Osteoblast (primary cell): Measurements from ENCODE around the gene COPS2. TPM values are rescaled to one million over a fixed set of nuclear protein-coding genes. Genes with fewer than 3 reads are reported as not detected.
"Not testable (repeated sequence)": the region's sequence is repeated elsewhere in the genome, so short reads cannot be mapped to it uniquely, and the experiment has no call there.

Experiments
- DNase-seq: peaks from one replicate; pipeline ENCODE4 v3.0.0; 2011; ENCODE audit warnings: low spot score, mixed read lengths; ENCODE audit not compliant: insufficient read length; ENCODE audit errors: missing footprints
- H2AFZ ChIP-seq: 2 replicates; pipeline ENCODE4 v1.6.0; 2011; ENCODE audit warnings: mild to moderate bottlenecking, low read length
- H3K27ac ChIP-seq: 2 replicates; pipeline ENCODE4 v1.5.1; 2011; ENCODE audit warnings: mild to moderate bottlenecking, low read depth, low read length, moderate library complexity
- H3K27me3 ChIP-seq: 2 replicates; pipeline ENCODE4 v1.6.0; 2012; ENCODE audit warnings: mild to moderate bottlenecking, control low read depth, inconsistent platforms, low read length, moderate library complexity; ENCODE audit not compliant: insufficient read depth
- H3K36me3 ChIP-seq: 2 replicates; pipeline ENCODE4 v1.5.1; 2011; ENCODE audit warnings: mild to moderate bottlenecking, low read length, control low read depth, moderate library complexity; ENCODE audit not compliant: insufficient read depth
- H3K4me1 ChIP-seq: 2 replicates; pipeline ENCODE4 v1.5.1; 2011; ENCODE audit warnings: mild to moderate bottlenecking, low read length, control low read depth, moderate library complexity; ENCODE audit not compliant: insufficient read depth
- H3K4me2 ChIP-seq: 2 replicates; pipeline ENCODE4 v1.6.0; 2011; ENCODE audit warnings: mild to moderate bottlenecking, low read length; ENCODE audit not compliant: insufficient read depth
- H3K4me3 ChIP-seq: fragments of 200-600 bp; sonication (generic); 3 replicates; pipeline ENCODE4 v1.5.1; 2012; ENCODE audit warnings: mild to moderate bottlenecking, low read length, inconsistent platforms; ENCODE audit not compliant: insufficient read depth
- H3K79me2 ChIP-seq: 2 replicates; pipeline ENCODE4 v1.6.0; 2012; ENCODE audit warnings: mild to moderate bottlenecking, low read length, control low read depth, inconsistent platforms; ENCODE audit not compliant: insufficient read depth
- H3K9me3 ChIP-seq: 2 replicates; pipeline ENCODE4 v1.5.1; 2011; ENCODE audit warnings: low read depth, low read length, control low read depth
- H4K20me1 ChIP-seq: 2 replicates; pipeline ENCODE4 v1.6.0; 2012; ENCODE audit warnings: mild to moderate bottlenecking, low read length, control low read depth; ENCODE audit not compliant: insufficient read depth
- CTCF ChIP-seq: IDR thresholded peaks from 2 replicates; pipeline ENCODE4 v1.5.1; 2011; ENCODE audit warnings: mild to moderate bottlenecking, low read depth, low read length, moderate library complexity; ENCODE audit errors: extremely low read depth
- total RNA-seq: library from RNA; depleted of rRNA; stranded (reverse); fragments of >200 nt; gene quantifications from 2 replicates; pipeline ENCODE4 v1.2.3, GENCODE V29; 2012

The COPS2 gene
- total RNA-seq, 1 donor: 101 TPM

GRCh38 chr15:49083401-49084284, 71.8 kb downstream of the COPS2 start:
- Histone ChIP-seq H3K27me3 (no peaks in the 10 kb centered on the region), H3K79me2 (no peaks in the 10 kb centered on the region), H2AFZ (peak overlapping the region; percentile 32), H3K4me3 (no peak overlapping the region), H3K4me1 (peaks cover 12% of the 10 kb centered on the region), H3K9me3 (no peaks in the 10 kb centered on the region), H3K4me2 (no peak overlapping the region), H3K27ac (peak overlapping the region; percentile 42), H4K20me1 (no peaks in the 10 kb centered on the region), H3K36me3 (no peaks in the 10 kb centered on the region)
- TF ChIP-seq CTCF: no peak
- peak; percentile 4 for DNase-seq

GRCh38 chr15:49082960-49083359, 72.4 kb downstream of the COPS2 start:
- Histone ChIP-seq H4K20me1 (no peaks in the 10 kb centered on the region), H3K9me3 (no peaks in the 10 kb centered on the region), H2AFZ (peak overlapping the region; percentile 5), H3K36me3 (no peaks in the 10 kb centered on the region), H3K27ac (peak overlapping the region; percentile 42), H3K4me3 (no peak overlapping the region), H3K79me2 (no peaks in the 10 kb centered on the region), H3K4me2 (no peak overlapping the region), H3K27me3 (no peaks in the 10 kb centered on the region), H3K4me1 (peaks cover 12% of the 10 kb centered on the region)
- peak; percentile 66 for DNase-seq
- no peak for TF ChIP-seq CTCF

GRCh38 chr15:49079340-49080039, 75.9 kb downstream of the COPS2 start:
- TF ChIP-seq CTCF: no peak
- Histone ChIP-seq H3K27me3 (no peaks in the 10 kb centered on the region), H3K4me3 (no peak overlapping the region), H3K36me3 (no peaks in the 10 kb centered on the region), H4K20me1 (no peaks in the 10 kb centered on the region), H2AFZ (no peak overlapping the region), H3K4me1 (peaks cover 12% of the 10 kb centered on the region), H3K27ac (no peak overlapping the region), H3K9me3 (no peaks in the 10 kb centered on the region), H3K79me2 (no peaks in the 10 kb centered on the region), H3K4me2 (no peak overlapping the region)
- DNase-seq: no peak

GRCh38 chr15:49075881-49076280, 79.5 kb downstream of the COPS2 start:
- H3K4me3 ChIP-seq: no peak overlapping the region
- no peak overlapping the region for H3K27ac ChIP-seq
- no peaks in the 10 kb centered on the region for H3K27me3 ChIP-seq
- H3K9me3 ChIP-seq: no peaks in the 10 kb centered on the region
- H3K4me1 ChIP-seq: no peaks in the 10 kb centered on the region
- H2AFZ ChIP-seq: no peak overlapping the region
- H3K36me3 ChIP-seq: no peaks in the 10 kb centered on the region
- TF ChIP-seq CTCF: no peak
- no peak overlapping the region for H3K4me2 ChIP-seq
- no peak for DNase-seq
- H3K79me2 ChIP-seq: no peaks in the 10 kb centered on the region
- no peaks in the 10 kb centered on the region for H4K20me1 ChIP-seq

- not testable (repeated sequence) for H3K4me3 ChIP-seq, H3K27ac ChIP-seq, H2AFZ ChIP-seq, H3K27me3 ChIP-seq, H3K4me1 ChIP-seq, H3K4me2 ChIP-seq, DNase-seq, H3K79me2 ChIP-seq, H3K9me3 ChIP-seq, H3K36me3 ChIP-seq, H4K20me1 ChIP-seq
These were observed 80.7 kb downstream of the COPS2 start for GRCh38 chr15:49074589-49075287.
